Esophagus muscularis mucosa (tissue), 4 donors: ENCODE measurements around the gene SAMD4A. TPM values are rescaled to one million over a fixed set of nuclear protein-coding genes. Genes with fewer than 3 reads are reported as not detected.

Experiments used
- DNase-seq: peaks from one replicate; pipeline ENCODE4 v3.0.0-alpha.2; 2017; ENCODE audit errors: extremely low spot score
- H3K27ac ChIP-seq, 4 donors: fragments of 200-600 bp; sonication (generic); replicated peaks in 1 of 4; 1 replicate in 3 of 4; 2 replicates in 1 of 4; pipeline ENCODE4 v1.5.1; 2016 to 2019; ENCODE audit warnings: mild to moderate bottlenecking in 1 of 4
- H3K27me3 ChIP-seq, 4 donors: fragments of 200-600 bp; sonication (generic); one replicate each; pipeline versions ENCODE4 v1.5.1 to v1.6.0; 2016 to 2019
- H3K36me3 ChIP-seq, 4 donors: fragments of 200-600 bp; sonication (generic); one replicate each; pipeline ENCODE4 v1.5.1; 2016 to 2019
- H3K4me1 ChIP-seq, 4 donors: fragments of 200-600 bp; sonication (generic); one replicate each; pipeline ENCODE4 v1.5.1; 2016 to 2019
- H3K4me3 ChIP-seq, 4 donors: fragments of 200-600 bp; sonication (generic); 1 replicate in 2 of 4; 2 replicates in 2 of 4; pipeline ENCODE4 v1.5.1; 2016 to 2019; ENCODE audit warnings: mild to moderate bottlenecking in 4 of 4, moderate library complexity in 1 of 4
- H3K9me3 ChIP-seq, 4 donors: fragments of 200-600 bp; sonication (generic); 1 replicate in 3 of 4; 2 replicates in 1 of 4; pipeline ENCODE4 v1.5.1; 2016 to 2019
- CTCF ChIP-seq, 3 experiments: fragments of 200-600 bp in 2 of 3; fragments of 450-650 bp in 1 of 3; sonication (generic) in 2 of 3; IDR thresholded peaks; one replicate each; pipeline ENCODE4 v1.5.1; 2017 to 2019; ENCODE audit warnings: antibody characterized with exemption in 3 of 3, mild to moderate bottlenecking in 2 of 3, moderate library complexity in 1 of 3
- EP300 ChIP-seq: sonication (generic); formaldehyde crosslinking; IDR thresholded peaks from one replicate; pipeline ENCODE4 v1.6.1; 2017; ENCODE audit warnings: antibody characterized with exemption
- POLR2A ChIP-seq: fragments of 450-650 bp; IDR thresholded peaks from one replicate; pipeline ENCODE4 v1.6.1; 2017; ENCODE audit warnings: antibody characterized with exemption, moderate library complexity, mild to moderate bottlenecking, low read depth
- POLR2AphosphoS5 ChIP-seq, 2 donors: sonication (generic); formaldehyde crosslinking; IDR thresholded peaks; one replicate each; pipeline ENCODE4 v1.6.1; 2017; ENCODE audit warnings: antibody characterized with exemption in 2 of 2
- WGBS: methylation state at CpG from one replicate; pipeline ENCODE4 v1.1.5; 2018; 5-methylcytosine and 5-hydroxymethylcytosine counted together
- intact Hi-C: fragments of 100-400 bp; cut with DNase I; formaldehyde crosslinking; loops from one replicate; pipeline ENCODE4 v1.15.1; 2023
- total RNA-seq, 4 donors: library from RNA; depleted of rRNA; stranded (reverse); fragments of >200 nt; gene quantifications; one replicate each; pipeline versions ENCODE4 v1.1.0 to v1.2.1, GENCODE V29; 2016

Gene SAMD4A
- total RNA-seq, 4 donors from 2014 or later = 76.8 to 123 (median 97.0) TPM

- Histone ChIP-seq H3K27ac (peak overlapping the region; percentile 55 to 89 (median 86)), H3K27me3 (no peaks in the 10 kb centered on the region), H3K36me3 (no peaks in the 10 kb centered on the region), H3K9me3 (no peaks in the 10 kb centered on the region), H3K4me3 (no peak overlapping the region), H3K4me1 (peaks cover 67 to 76% (median 72%) of the 10 kb centered on the region in 4 donors)
- 68% methylated on average over 20 of the region's 20 CpGs for WGBS
- TF ChIP-seq CTCF (IDR thresholded peaks at IDR 0.05) (no peak), POLR2AphosphoS5 (IDR thresholded peaks at IDR 0.05) (peak; percentile 45 to 65), POLR2A (no peak), EP300 (no peak)
- DNase-seq = no peak
- intact Hi-C loops = no loop called here
Observed at GRCh38 chr14:54669721-54670561, 103.0 kb downstream of the SAMD4A start.

DNA sequence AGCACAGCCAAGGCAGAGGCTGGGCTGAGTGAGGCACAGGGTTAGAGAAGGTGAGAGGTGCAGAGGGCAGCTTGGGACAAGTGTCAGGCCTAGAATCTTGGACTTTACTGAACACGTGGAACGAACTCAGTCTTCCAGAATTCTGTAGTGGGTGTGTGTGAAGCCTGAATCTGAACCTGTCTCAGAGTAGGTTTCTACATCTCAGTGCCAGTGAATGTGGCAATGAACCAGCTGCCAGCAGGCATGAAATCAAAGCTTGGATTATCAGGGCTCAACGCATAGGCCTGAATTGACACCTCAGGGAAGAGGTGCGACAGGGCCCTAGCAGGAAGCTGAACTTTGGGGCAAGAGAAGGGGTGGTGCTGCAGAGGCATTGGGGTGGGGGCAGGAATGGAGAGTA lies 104.6 kb downstream of the SAMD4A start:
- Histone ChIP-seq H3K4me1 (peaks cover 72 to 89% (median 87%) of the 10 kb centered on the region in 4 donors), H3K4me3 (no peak overlapping the region), H3K9me3 (no peaks in the 10 kb centered on the region), H3K27ac (peak overlapping the region; percentile 84 to 89 (median 88)), H3K36me3 (no peaks in the 10 kb centered on the region), H3K27me3 (no peaks in the 10 kb centered on the region)
- DNase-seq = no peak
- intact Hi-C loops = no loop called here
- WGBS = 67% methylated on average over 2 of the region's 4 CpGs
- TF ChIP-seq POLR2AphosphoS5 (IDR thresholded peaks at IDR 0.05) = no peak
- no peak for TF ChIP-seq POLR2A
- TF ChIP-seq EP300 = no peak
- TF ChIP-seq CTCF (IDR thresholded peaks at IDR 0.05) = no peak

DNA sequence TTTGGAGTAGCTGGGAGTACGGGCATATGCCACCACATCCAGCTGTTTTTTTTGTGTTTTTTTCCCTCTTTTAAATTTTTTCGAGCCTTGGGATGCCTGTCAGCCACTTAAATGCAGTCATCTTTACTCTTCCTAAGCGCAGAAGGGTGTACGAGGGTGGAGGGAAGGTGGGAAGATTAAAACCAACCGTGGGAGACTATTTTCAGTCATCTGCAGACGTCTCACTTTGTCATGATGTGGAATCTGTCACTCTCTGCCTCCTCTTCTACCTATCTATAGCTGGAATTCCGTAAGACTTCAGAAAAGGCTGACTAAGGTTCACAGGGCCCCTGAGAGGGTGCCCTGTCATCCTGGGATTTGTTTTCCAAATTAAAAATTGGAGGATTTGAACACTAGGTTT lies 105.3 kb downstream of the SAMD4A start:
- whole genome bisulfite sequencing = 66% methylated on average over 7 of the region's 7 CpGs
- H3K4me3 ChIP-seq = no peak overlapping the region
- no peaks in the 10 kb centered on the region for H3K36me3 ChIP-seq
- TF ChIP-seq EP300 = no peak
- no peak for TF ChIP-seq CTCF (IDR thresholded peaks at IDR 0.05)
- no peak for TF ChIP-seq POLR2A
- no peak for TF ChIP-seq POLR2AphosphoS5 (IDR thresholded peaks at IDR 0.05)
- no peak for DNase-seq
- peak overlapping the region; percentile 84 to 89 (median 88) for H3K27ac ChIP-seq
- intact Hi-C loops = no loop called here
- H3K4me1 ChIP-seq = peaks cover 74 to 96% (median 94%) of the 10 kb centered on the region in 4 donors
- no peaks in the 10 kb centered on the region for H3K27me3 ChIP-seq
- no peaks in the 10 kb centered on the region for H3K9me3 ChIP-seq

- peaks cover 75 to 97% (median 95%) of the 10 kb centered on the region in 4 donors for H3K4me1 ChIP-seq
- H3K36me3 ChIP-seq = no peaks in the 10 kb centered on the region
- H3K27me3 ChIP-seq = no peaks in the 10 kb centered on the region
- H3K27ac ChIP-seq = peak overlapping the region; percentile 84 to 89 (median 88)
- TF ChIP-seq CTCF (IDR thresholded peaks at IDR 0.05) (no peak), POLR2AphosphoS5 (IDR thresholded peaks at IDR 0.05) (no peak), EP300 (no peak), POLR2A (no peak)
- no peak overlapping the region for H3K4me3 ChIP-seq
- WGBS = 28% methylated on average over 5 of the region's 5 CpGs
- no peak for DNase-seq
- H3K9me3 ChIP-seq = no peaks in the 10 kb centered on the region
- intact Hi-C loops = no loop called here
Observed at GRCh38 chr14:54672688-54673087, 105.8 kb downstream of the SAMD4A start.
